Fibroblast of lung (primary cell): ENCODE data around the gene KLHDC7B. TPM values are rescaled to one million over a fixed set of nuclear protein-coding genes. Genes with fewer than 3 reads are reported as not detected.

Experiments
- DNase-seq, 2 donors: peaks; one replicate each; pipeline versions ENCODE4 v3.0.0 to v3.0.0-alpha.2; 2010; ENCODE audit warnings: low read depth in 2 of 2
- H2AFZ ChIP-seq: 2 replicates; pipeline ENCODE4 v1.5.1; 2012; ENCODE audit warnings: low read length, control low read depth, inconsistent platforms
- H3K27ac ChIP-seq: 2 replicates; pipeline ENCODE4 v1.5.1; 2011; ENCODE audit warnings: low read length, control low read depth; ENCODE audit not compliant: insufficient read depth
- H3K27me3 ChIP-seq: 2 replicates; pipeline ENCODE4 v1.5.1; 2011; ENCODE audit warnings: mild to moderate bottlenecking, low read length; ENCODE audit not compliant: control insufficient read depth, insufficient read depth
- H3K36me3 ChIP-seq: 2 replicates; pipeline ENCODE4 v1.5.1; 2011; ENCODE audit warnings: low read length; ENCODE audit not compliant: control insufficient read depth, insufficient read depth
- H3K4me1 ChIP-seq: 2 replicates; pipeline ENCODE4 v1.5.1; 2011; ENCODE audit warnings: low read length; ENCODE audit not compliant: control insufficient read depth, insufficient read depth; ENCODE audit errors: extremely low read depth
- H3K4me2 ChIP-seq: 2 replicates; pipeline ENCODE4 v1.5.1; 2011; ENCODE audit warnings: low read length, control low read depth; ENCODE audit not compliant: insufficient read depth; ENCODE audit errors: extremely low read depth
- H3K4me3 ChIP-seq, 4 experiments: fragments of 200-600 bp in 1 of 4; sonication (generic) in 1 of 4; replicated peaks in 1 of 4; 2 replicates each; pipeline ENCODE4 v1.5.1; 2011 to 2016; ENCODE audit warnings: low read length in 4 of 4, low read depth in 3 of 4, mild to moderate bottlenecking in 3 of 4, control low read depth in 2 of 4, inconsistent platforms in 1 of 4, mixed read lengths in 1 of 4; ENCODE audit not compliant: insufficient read depth in 1 of 4; ENCODE audit errors: control extremely low read depth in 1 of 4
- H3K79me2 ChIP-seq: 2 replicates; pipeline ENCODE4 v1.5.1; 2012; ENCODE audit warnings: mild to moderate bottlenecking, low read length, inconsistent platforms; ENCODE audit not compliant: control insufficient read depth, insufficient read depth
- H3K9ac ChIP-seq: 2 replicates; pipeline ENCODE4 v1.5.1; 2011; ENCODE audit warnings: mild to moderate bottlenecking, low read length, control low read depth; ENCODE audit not compliant: insufficient read depth
- H3K9me3 ChIP-seq: 2 replicates; pipeline ENCODE4 v1.5.1; 2012; ENCODE audit warnings: low read depth, low read length; ENCODE audit not compliant: control insufficient read depth, insufficient read depth
- H4K20me1 ChIP-seq: 2 replicates; pipeline ENCODE4 v1.5.1; 2011; ENCODE audit warnings: low read length; ENCODE audit not compliant: control insufficient read depth, insufficient read depth; ENCODE audit errors: extremely low read depth
- CTCF ChIP-seq, 2 donors: IDR thresholded peaks in 1 of 2; conservative IDR thresholded peaks in 1 of 2; 1 replicate in 1 of 2; 2 replicates in 1 of 2; pipeline ENCODE4 v1.5.1; 2011 to 2012; ENCODE audit warnings: low read length in 2 of 2, control low read depth in 1 of 2, inconsistent platforms in 1 of 2, low read depth in 1 of 2, mild to moderate bottlenecking in 1 of 2
- EZH2 ChIP-seq: IDR thresholded peaks from 2 replicates; pipeline ENCODE4 v1.5.1; 2012; ENCODE audit warnings: low read length, control low read depth, mild to moderate bottlenecking; ENCODE audit errors: missing control alignments
- polyA plus RNA-seq, 2 donors: library from polyadenylated mRNA; depleted of rRNA in 1 of 2; stranded (reverse) in 1 of 2; unstranded in 1 of 2; fragments of >200 nt; gene quantifications; 2 replicates each; pipeline ENCODE4 v1.2.1, GENCODE V29; 2011 to 2012; ENCODE audit warnings: missing spikeins in 1 of 2
- total RNA-seq: library from RNA; depleted of rRNA; stranded (reverse); fragments of >200 nt; gene quantifications from 2 replicates; pipeline ENCODE4 v1.2.1, GENCODE V29; 2014

Gene KLHDC7B
- total and polyA plus RNA-seq, 2 donors (not counting 1 experiment from before 2014, with no cell fraction given), result 0.17 TPM; not detected in 1

GRCh38 chr22:50535113-50535512 lies 10.6 kb upstream of the KLHDC7B start:
- H3K4me1 ChIP-seq, result peaks cover 14% of the 10 kb centered on the region
- H3K4me3 ChIP-seq, result no peak overlapping the region
- H4K20me1 ChIP-seq, result no peaks in the 10 kb centered on the region
- H3K27me3 ChIP-seq, result peaks cover 10% of the 10 kb centered on the region
- no peaks in the 10 kb centered on the region for H3K79me2 ChIP-seq
- no peak overlapping the region for H3K9ac ChIP-seq
- H3K27ac ChIP-seq, result no peak overlapping the region
- no peaks in the 10 kb centered on the region for H3K36me3 ChIP-seq
- H3K9me3 ChIP-seq, result no peaks in the 10 kb centered on the region
- H3K4me2 ChIP-seq, result no peak overlapping the region
- no peak overlapping the region for H2AFZ ChIP-seq
- DNase-seq, result no peak
- TF ChIP-seq CTCF (conservative IDR thresholded peaks at IDR 0.05 in 1 of 2, IDR thresholded peaks at IDR 0.05 in 1 of 2; ENCODE audit: low read depth in 1 of 2, low read length in 2 of 2) (no peak), EZH2 (no peak)

- TF ChIP-seq EZH2, result no peak
- H3K4me3 ChIP-seq, result no peak overlapping the region
- H2AFZ ChIP-seq, result no peak overlapping the region
- H3K4me1 ChIP-seq, result peaks cover 6% of the 10 kb centered on the region
- H3K9ac ChIP-seq, result no peak overlapping the region
- no peaks in the 10 kb centered on the region for H3K36me3 ChIP-seq
- H3K79me2 ChIP-seq, result no peaks in the 10 kb centered on the region
- H3K4me2 ChIP-seq, result no peak overlapping the region
- peaks cover 2% of the 10 kb centered on the region for H3K27me3 ChIP-seq
- no peaks in the 10 kb centered on the region for H4K20me1 ChIP-seq
- DNase-seq, result no peak
- no peaks in the 10 kb centered on the region for H3K9me3 ChIP-seq
- no peak overlapping the region for H3K27ac ChIP-seq
These were observed 9.5 kb upstream of the KLHDC7B start for GRCh38 chr22:50536226-50536625.

- Histone ChIP-seq H3K4me2 (no peak overlapping the region), H3K4me3 (no peak overlapping the region), H3K27ac (no peak overlapping the region), H3K27me3 (no peaks in the 10 kb centered on the region), H3K9ac (no peak overlapping the region), H4K20me1 (no peaks in the 10 kb centered on the region), H2AFZ (no peak overlapping the region), H3K9me3 (no peaks in the 10 kb centered on the region), H3K79me2 (no peaks in the 10 kb centered on the region), H3K4me1 (peaks cover 6% of the 10 kb centered on the region), H3K36me3 (no peaks in the 10 kb centered on the region)
- TF ChIP-seq CTCF (conservative IDR thresholded peaks at IDR 0.05 in 1 of 2, IDR thresholded peaks at IDR 0.05 in 1 of 2; ENCODE audit: low read depth in 1 of 2, low read length in 2 of 2) (no peak), EZH2 (no peak)
- no peak for DNase-seq
These were observed 7.9 kb upstream of the KLHDC7B start for GRCh38 chr22:50537765-50538164.
